ENCODE results near the gene ENOX1. TPM values are rescaled to one million over a fixed set of nuclear protein-coding genes. Genes with fewer than 3 reads are reported as not detected.

ENOX1 gene
- total and polyA plus RNA-seq, 7 donors, result 0.34 to 7.1 (median 1.1) TPM

DNA sequence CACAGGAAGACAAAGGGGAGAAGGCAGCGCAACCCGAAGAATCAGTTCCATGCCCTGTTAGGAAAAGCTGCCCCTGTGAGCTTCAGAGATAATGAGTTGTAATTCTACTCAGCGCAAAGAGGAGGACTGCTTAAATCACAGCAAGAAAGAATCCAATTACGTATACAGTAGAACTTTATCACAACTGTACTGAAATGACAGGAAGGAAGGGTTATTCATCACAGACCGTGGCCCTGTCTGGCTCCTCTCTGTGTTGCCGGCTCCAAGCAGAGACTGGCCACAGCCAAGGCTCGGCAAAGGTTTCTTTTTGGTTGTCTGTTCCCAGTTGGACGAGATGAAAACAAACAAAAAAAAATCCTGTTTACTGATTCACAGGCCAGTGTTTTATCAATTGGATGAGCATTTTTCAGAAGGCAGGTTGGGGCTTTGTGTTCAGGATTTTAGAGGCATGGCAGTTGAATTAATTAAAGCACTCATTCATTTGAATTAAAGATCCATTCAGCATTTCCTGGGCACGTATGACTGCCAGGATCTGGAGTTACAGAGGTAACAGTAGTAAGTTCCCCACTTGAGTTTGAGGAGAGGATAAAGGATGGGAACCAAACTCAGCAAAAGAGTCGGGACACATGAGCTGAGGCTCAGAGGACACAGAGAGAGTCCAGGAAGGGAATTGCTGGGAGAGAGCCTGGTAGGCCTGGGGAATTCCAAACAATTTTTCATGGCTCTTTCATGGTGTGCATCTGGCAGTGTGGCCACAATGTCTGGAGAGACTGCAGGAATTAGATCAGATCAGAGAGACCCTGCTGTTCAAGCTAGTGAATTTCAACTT lies 422.3 kb downstream of the ENOX1 start:
- H3K27ac ChIP-seq, result peak overlapping the region; percentile 72
- H3K9me3 ChIP-seq, result no peaks in the 10 kb centered on the region
- ATAC-seq, result peak; percentile 39 to 68 (median 51)
- H3K4me1 ChIP-seq, result peaks cover 44% of the 10 kb centered on the region
- intact Hi-C loops (cut with DNase I), result no loop called here
- TF ChIP-seq, protein P1, sequence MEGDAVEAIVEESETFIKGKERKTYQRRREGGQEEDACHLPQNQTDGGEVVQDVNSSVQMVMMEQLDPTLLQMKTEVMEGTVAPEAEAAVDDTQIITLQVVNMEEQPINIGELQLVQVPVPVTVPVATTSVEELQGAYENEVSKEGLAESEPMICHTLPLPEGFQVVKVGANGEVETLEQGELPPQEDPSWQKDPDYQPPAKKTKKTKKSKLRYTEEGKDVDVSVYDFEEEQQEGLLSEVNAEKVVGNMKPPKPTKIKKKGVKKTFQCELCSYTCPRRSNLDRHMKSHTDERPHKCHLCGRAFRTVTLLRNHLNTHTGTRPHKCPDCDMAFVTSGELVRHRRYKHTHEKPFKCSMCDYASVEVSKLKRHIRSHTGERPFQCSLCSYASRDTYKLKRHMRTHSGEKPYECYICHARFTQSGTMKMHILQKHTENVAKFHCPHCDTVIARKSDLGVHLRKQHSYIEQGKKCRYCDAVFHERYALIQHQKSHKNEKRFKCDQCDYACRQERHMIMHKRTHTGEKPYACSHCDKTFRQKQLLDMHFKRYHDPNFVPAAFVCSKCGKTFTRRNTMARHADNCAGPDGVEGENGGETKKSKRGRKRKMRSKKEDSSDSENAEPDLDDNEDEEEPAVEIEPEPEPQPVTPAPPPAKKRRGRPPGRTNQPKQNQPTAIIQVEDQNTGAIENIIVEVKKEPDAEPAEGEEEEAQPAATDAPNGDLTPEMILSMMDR (IDR thresholded peaks at IDR 0.05), result no peak
- H3K4me3 ChIP-seq, result peak overlapping the region; percentile 37
- H3K36me3 ChIP-seq (ENCODE audit: insufficient read depth in 1 of 2, low read depth in 1 of 2), result no peaks in the 10 kb centered on the region
- DNase-seq, result peak in 1 of 2 donors; percentile 59
- 17 to 20% (median 20%) methylated on average over 10 of the region's 10 CpGs for WGBS, 3 donors
- H3K27me3 ChIP-seq (ENCODE audit: insufficient read depth in 3 of 3, low read length in 2 of 3), result no peaks in the 10 kb centered on the region

DNA sequence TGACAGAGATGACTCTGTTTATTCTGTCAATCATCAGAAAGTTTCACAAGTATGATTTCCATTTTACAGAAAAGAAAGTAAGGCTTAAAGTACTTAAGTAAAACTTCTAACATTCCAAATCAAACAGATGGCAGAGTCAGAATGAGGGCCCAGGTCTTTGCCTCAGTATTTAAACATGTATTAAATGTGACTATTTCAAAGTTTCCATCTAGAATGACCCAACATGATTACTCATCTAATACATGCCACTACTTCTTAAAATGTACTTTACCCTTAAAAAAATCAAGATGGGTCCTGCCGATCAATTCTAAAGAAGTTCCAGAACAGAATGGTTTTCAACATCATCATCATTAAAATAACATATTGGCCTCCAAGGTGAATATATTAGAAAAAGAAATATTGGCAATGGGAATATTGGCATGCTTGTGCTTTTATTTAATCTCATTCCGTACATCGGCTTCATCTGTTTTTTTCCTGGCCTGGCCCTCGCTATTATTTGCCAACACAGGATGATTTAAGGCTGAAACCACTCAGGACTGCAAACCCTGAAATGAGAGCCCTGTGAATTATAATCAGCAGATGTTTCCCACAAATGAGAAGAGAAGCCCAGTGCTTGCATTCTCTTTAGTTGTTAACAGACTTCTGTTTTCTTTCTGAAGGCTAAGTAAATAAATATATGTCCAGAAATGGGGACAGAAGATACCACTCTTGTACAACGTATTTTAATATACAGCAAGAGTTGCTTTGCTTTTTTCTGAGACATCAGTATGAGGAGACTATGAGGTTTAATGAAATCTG lies 423.4 kb downstream of the ENOX1 start:
- ATAC-seq (peak in 1 of 4 donors; percentile 40), DNase-seq (no peak)
- TF ChIP-seq, protein P1 (IDR thresholded peaks at IDR 0.05), result no peak
- intact Hi-C loops (cut with DNase I), result no loop called here
- 24 to 31% (median 25%) methylated on average over 5 of the region's 5 CpGs for WGBS, 3 donors
- Histone ChIP-seq H3K36me3 (ENCODE audit: insufficient read depth in 1 of 2, low read depth in 1 of 2) (no peaks in the 10 kb centered on the region), H3K4me3 (peak overlapping the region; percentile 37), H3K9me3 (no peaks in the 10 kb centered on the region), H3K27ac (peak overlapping the region; percentile 72), H3K4me1 (peaks cover 36% of the 10 kb centered on the region), H3K27me3 (ENCODE audit: insufficient read depth in 3 of 3, low read length in 2 of 3) (no peaks in the 10 kb centered on the region)

DNA sequence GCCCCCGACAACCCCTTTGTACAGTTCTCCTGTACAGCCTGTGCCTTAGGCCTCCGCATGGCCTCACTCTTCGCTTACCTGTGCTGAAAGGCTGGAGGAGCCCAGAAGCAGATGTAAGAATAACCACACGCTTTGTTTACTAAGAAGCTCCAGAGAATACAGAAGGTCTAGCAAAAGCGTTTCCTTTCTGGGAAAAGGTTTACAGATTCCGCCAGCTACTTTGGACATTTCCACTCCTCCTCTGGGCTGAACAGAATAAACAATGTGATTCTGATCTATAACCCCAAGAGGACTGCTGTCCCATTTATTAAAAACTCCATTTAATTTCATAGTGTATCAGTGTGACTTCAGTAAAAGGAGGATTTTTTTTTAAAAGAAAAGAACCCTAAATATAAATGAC lies 424.2 kb downstream of the ENOX1 start:
- intact Hi-C loops (cut with DNase I), result no loop called here
- WGBS, 3 donors, result 86 to 92% (median 88%) methylated on average over 6 of the region's 6 CpGs
- ATAC-seq, result no peak
- Histone ChIP-seq H3K4me3 (no peak overlapping the region), H3K9me3 (no peaks in the 10 kb centered on the region), H3K27ac (no peak overlapping the region), H3K27me3 (ENCODE audit: insufficient read depth in 3 of 3, low read length in 2 of 3) (no peaks in the 10 kb centered on the region), H3K36me3 (ENCODE audit: insufficient read depth in 1 of 2, low read depth in 1 of 2) (no peaks in the 10 kb centered on the region), H3K4me1 (peaks cover 32% of the 10 kb centered on the region)
- DNase-seq, result no peak
- TF ChIP-seq, protein P1 (IDR thresholded peaks at IDR 0.05), result no peak

DNA sequence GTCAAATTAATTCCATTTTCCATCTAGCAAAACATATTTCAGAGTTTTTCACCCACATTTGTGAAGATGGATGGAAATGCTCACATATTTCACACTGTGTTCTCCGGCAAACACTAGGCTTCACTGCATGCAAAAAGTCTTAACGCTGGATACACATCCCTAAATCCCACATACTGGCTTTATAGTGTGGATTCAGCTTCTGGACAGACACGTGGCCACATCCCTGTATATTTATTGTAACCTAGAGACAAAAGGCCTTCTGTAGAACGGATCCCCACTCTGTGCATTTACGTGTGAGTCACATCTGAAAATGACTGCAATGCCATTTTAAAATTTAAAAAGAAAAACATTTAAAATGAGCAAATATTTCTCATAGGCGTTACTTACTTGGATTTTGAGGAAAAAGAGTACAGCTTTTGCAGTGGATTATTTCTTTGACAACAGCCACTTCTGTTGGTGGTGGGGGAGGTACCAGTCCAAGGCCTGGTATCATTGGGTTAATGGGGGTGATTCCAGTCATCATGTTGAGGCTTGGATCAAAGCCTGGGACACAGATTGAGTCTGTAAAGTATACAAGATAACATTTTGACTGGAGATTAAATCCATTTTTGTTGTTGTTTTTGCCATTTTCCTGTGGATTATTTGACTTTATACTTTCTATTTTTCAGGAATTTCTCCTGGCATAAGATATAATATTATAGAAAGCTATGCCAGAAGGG lies 425.7 kb downstream of the ENOX1 start:
- TF ChIP-seq, protein P1 (IDR thresholded peaks at IDR 0.05), result no peak
- no peak for DNase-seq
- Histone ChIP-seq H3K36me3 (ENCODE audit: insufficient read depth in 1 of 2, low read depth in 1 of 2) (no peaks in the 10 kb centered on the region), H3K4me3 (no peak overlapping the region), H3K27ac (no peak overlapping the region), H3K27me3 (ENCODE audit: insufficient read depth in 3 of 3, low read length in 2 of 3) (no peaks in the 10 kb centered on the region), H3K4me1 (peaks cover 42% of the 10 kb centered on the region), H3K9me3 (no peaks in the 10 kb centered on the region)
- no peak for ATAC-seq
- 74 to 88% (median 83%) methylated on average over 6 of the region's 6 CpGs for WGBS, 3 donors
- intact Hi-C loops (cut with DNase I), result no loop called here
